Measurements from ENCODE around the gene ZFR2.
"Not testable (repeated sequence)": the region's sequence is repeated elsewhere in the genome, so short reads cannot be mapped to it uniquely, and the experiment has no call there.

The ZFR2 gene

GRCh38 chr19:3770136-3770999 lies 98.5 kb downstream of the ZFR2 start:
- no peak for DNase-seq

- no peak for DNase-seq
These were observed 99.3 kb downstream of the ZFR2 start for GRCh38 chr19:3769494-3769893.

- no peak for DNase-seq
These were observed 100.1 kb downstream of the ZFR2 start for GRCh38 chr19:3768748-3769099.

GRCh38 chr19:3768015-3768747 lies 100.7 kb downstream of the ZFR2 start:
- no peak for DNase-seq

GRCh38 chr19:3767050-3767449 lies 101.8 kb downstream of the ZFR2 start:
- no peak for DNase-seq

- DNase-seq = no peak
These were observed 102.3 kb downstream of the ZFR2 start for GRCh38 chr19:3766520-3766919.

- not testable (repeated sequence) for DNase-seq
These were observed 103.1 kb downstream of the ZFR2 start for GRCh38 chr19:3765757-3766156.

GRCh38 chr19:3765121-3765520 lies 103.7 kb downstream of the ZFR2 start:
- DNase-seq = no peak

- peak; percentile 99 for DNase-seq
These were observed 106.1 kb downstream of the ZFR2 start, which contains the start of gene MRPL54 for GRCh38 chr19:3762501-3763459. Gene MRPL54, plus strand, starts transcription at chr19:3762682. Its CDS starts 19 bp downstream, at chr19:3762701.

- DNase-seq = no peak
These were observed 106.7 kb downstream of the ZFR2 start for GRCh38 chr19:3762130-3762473.

GRCh38 chr19:3761382-3762129 lies 107.3 kb downstream of the ZFR2 start, which contains the start of gene APBA3:
Gene APBA3, minus strand, starts transcription at chr19:3761692. Its CDS starts 1,428 bp downstream, at chr19:3760264.
- peak; percentile 97 for DNase-seq

- DNase-seq = no peak
These were observed 107.9 kb downstream of the ZFR2 start for GRCh38 chr19:3760871-3761361.

GRCh38 chr19:3759482-3760254 lies 109.2 kb downstream of the ZFR2 start:
- DNase-seq = no peak

- DNase-seq = not testable (repeated sequence)
These were observed 110.5 kb downstream of the ZFR2 start for GRCh38 chr19:3758297-3758696.

- DNase-seq = not testable (repeated sequence)
These were observed 111.1 kb downstream of the ZFR2 start for GRCh38 chr19:3757705-3758104.
